Parathyroid adenoma (tissue), 2 donors: Measurements from ENCODE around the gene CHD9.
A peak's percentile ranks its signal among the peaks of the same experiment; 100 is the strongest.

Experiments
- H2AFZ ChIP-seq: fragments of 300-600 bp; sonication (generic); one replicate; pipeline ENCODE4 v1.7.0; 2017; ENCODE audit warnings: antibody characterized with exemption, mild to moderate bottlenecking
- H3K27ac ChIP-seq: fragments of 300-600 bp; sonication (generic); one replicate; pipeline ENCODE4 v1.7.0; 2017
- H3K27me3 ChIP-seq: fragments of 300-600 bp; sonication (generic); one replicate; pipeline ENCODE4 v1.7.0; 2017; ENCODE audit warnings: low read length; ENCODE audit not compliant: control insufficient read depth, insufficient read depth
- H3K36me3 ChIP-seq: fragments of 300-600 bp; sonication (generic); one replicate; pipeline ENCODE4 v1.7.0; 2017; ENCODE audit warnings: low read length; ENCODE audit not compliant: control insufficient read depth, insufficient read depth
- H3K4me1 ChIP-seq: fragments of 300-600 bp; sonication (generic); one replicate; pipeline ENCODE4 v1.7.0; 2017; ENCODE audit warnings: control low read depth
- H3K4me2 ChIP-seq: fragments of 300-600 bp; sonication (generic); one replicate; pipeline ENCODE4 v1.7.0; 2017; ENCODE audit warnings: low read length
- H3K4me3 ChIP-seq: fragments of 300-600 bp; sonication (generic); one replicate; pipeline ENCODE4 v1.7.0; 2017; ENCODE audit warnings: low read depth, low read length
- H3K79me2 ChIP-seq: fragments of 300-600 bp; sonication (generic); one replicate; pipeline ENCODE4 v1.7.0; 2017; ENCODE audit warnings: control low read depth
- H3K9ac ChIP-seq: fragments of 300-600 bp; sonication (generic); one replicate; pipeline ENCODE4 v1.7.0; 2017; ENCODE audit warnings: mild to moderate bottlenecking
- H3K9me3 ChIP-seq: fragments of 300-600 bp; sonication (generic); one replicate; pipeline ENCODE4 v1.7.0; 2017; ENCODE audit warnings: low read length; ENCODE audit not compliant: control insufficient read depth
- CTCF ChIP-seq: fragments of 300-600 bp; sonication (generic); IDR thresholded peaks from one replicate; pipeline ENCODE4 v1.7.0; 2017; ENCODE audit warnings: antibody characterized with exemption, mild to moderate bottlenecking
- donor health status: primary hyperparathyroidism.

Gene CHD9

GRCh38 chr16:53209877-53210276, 155.1 kb downstream of the CHD9 start:
- no peaks in the 10 kb centered on the region for H3K27me3 ChIP-seq
- H3K9ac ChIP-seq, result no peak overlapping the region
- H3K4me2 ChIP-seq, result peak overlapping the region; percentile 15
- H3K4me3 ChIP-seq, result no peak overlapping the region
- no peak overlapping the region for H2AFZ ChIP-seq
- H3K79me2 ChIP-seq, result peaks cover 11% of the 10 kb centered on the region
- H3K4me1 ChIP-seq, result peaks cover 12% of the 10 kb centered on the region
- peak overlapping the region; percentile 19 for H3K27ac ChIP-seq
- no peaks in the 10 kb centered on the region for H3K9me3 ChIP-seq
- H3K36me3 ChIP-seq, result no peaks in the 10 kb centered on the region
- no peak for TF ChIP-seq CTCF

- Histone ChIP-seq H3K27ac (no peak overlapping the region), H2AFZ (no peak overlapping the region), H3K9me3 (no peaks in the 10 kb centered on the region), H3K4me1 (peaks cover 12% of the 10 kb centered on the region), H3K27me3 (no peaks in the 10 kb centered on the region), H3K4me3 (no peak overlapping the region), H3K9ac (no peak overlapping the region), H3K4me2 (no peak overlapping the region), H3K79me2 (peaks cover 16% of the 10 kb centered on the region), H3K36me3 (no peaks in the 10 kb centered on the region)
- TF ChIP-seq CTCF, result no peak
Observed at GRCh38 chr16:53211253-53211652, 156.5 kb downstream of the CHD9 start.

GRCh38 chr16:53212893-53213223, 158.1 kb downstream of the CHD9 start:
- H3K4me3 ChIP-seq, result no peak overlapping the region
- H3K9ac ChIP-seq, result no peak overlapping the region
- H3K9me3 ChIP-seq, result no peaks in the 10 kb centered on the region
- no peak overlapping the region for H3K27ac ChIP-seq
- no peak for TF ChIP-seq CTCF
- H3K4me1 ChIP-seq, result peaks cover 12% of the 10 kb centered on the region
- no peak overlapping the region for H3K4me2 ChIP-seq
- no peak overlapping the region for H2AFZ ChIP-seq
- H3K79me2 ChIP-seq, result peaks cover 22% of the 10 kb centered on the region
- no peaks in the 10 kb centered on the region for H3K27me3 ChIP-seq
- H3K36me3 ChIP-seq, result no peaks in the 10 kb centered on the region

- Histone ChIP-seq H3K27me3 (no peaks in the 10 kb centered on the region), H3K4me2 (no peak overlapping the region), H3K27ac (no peak overlapping the region), H3K4me1 (peaks cover 12% of the 10 kb centered on the region), H3K36me3 (no peaks in the 10 kb centered on the region), H3K9ac (no peak overlapping the region), H3K4me3 (no peak overlapping the region), H3K79me2 (peaks cover 22% of the 10 kb centered on the region), H3K9me3 (no peaks in the 10 kb centered on the region), H2AFZ (no peak overlapping the region)
- no peak for TF ChIP-seq CTCF
Observed at GRCh38 chr16:53213542-53213941, 158.8 kb downstream of the CHD9 start.

GRCh38 chr16:53216798-53217197, 162.0 kb downstream of the CHD9 start:
- H3K9ac ChIP-seq, result no peak overlapping the region
- no peak overlapping the region for H3K4me2 ChIP-seq
- no peak overlapping the region for H3K4me3 ChIP-seq
- no peaks in the 10 kb centered on the region for H3K36me3 ChIP-seq
- H3K9me3 ChIP-seq, result no peaks in the 10 kb centered on the region
- no peak overlapping the region for H3K27ac ChIP-seq
- H3K4me1 ChIP-seq, result peaks cover 18% of the 10 kb centered on the region
- no peak overlapping the region for H2AFZ ChIP-seq
- no peak for TF ChIP-seq CTCF
- H3K79me2 ChIP-seq, result peaks cover 23% of the 10 kb centered on the region
- no peaks in the 10 kb centered on the region for H3K27me3 ChIP-seq
